ENCODE data around the gene LARGE1.

LARGE1 gene

GRCh38 chr22:33381531-33382406 lies 538.5 kb downstream of the LARGE1 start:
- Histone ChIP-seq H3K36me3 (ENCODE audit: insufficient read depth, low read length) (no peaks in the 10 kb centered on the region), H4K20me1 (ENCODE audit: insufficient read depth, low read length) (no peaks in the 10 kb centered on the region), H2AFZ (ENCODE audit: low read depth, low read length) (no peak overlapping the region), H3K27me3 (ENCODE audit: insufficient read depth, low read length, poor library complexity) (no peaks in the 10 kb centered on the region), H3K79me2 (ENCODE audit: insufficient read depth, low read length) (no peaks in the 10 kb centered on the region), H3K4me1 (ENCODE audit: insufficient read depth, low read length) (no peaks in the 10 kb centered on the region), H3K27ac (ENCODE audit: low read length) (no peak overlapping the region), H3K9me3 (ENCODE audit: insufficient read depth, low read length, severe bottlenecking) (peaks cover 5% of the 10 kb centered on the region), H3K9ac (ENCODE audit: low read depth, low read length) (no peak overlapping the region), H3K4me3 (ENCODE audit: low read depth in 1 of 2, low read length in 2 of 2) (no peak overlapping the region), H3K4me2 (ENCODE audit: insufficient read depth, low read length) (no peak overlapping the region)
- ATAC-seq (ENCODE audit: insufficient read depth, low read depth) (no peak), DNase-seq (no peak)
- no peak for TF ChIP-seq EZH2 (IDR thresholded peaks at IDR 0.05; ENCODE audit: borderline replicate concordance, low read depth, low read length, severe bottlenecking)
- no peak for TF ChIP-seq CTCF (IDR thresholded peaks at IDR 0.05; ENCODE audit: borderline replicate concordance, extremely low read depth, low read length, poor library complexity, severe bottlenecking)

- TF ChIP-seq CTCF (IDR thresholded peaks at IDR 0.05; ENCODE audit: borderline replicate concordance, extremely low read depth, low read length, poor library complexity, severe bottlenecking) (no peak), EZH2 (IDR thresholded peaks at IDR 0.05; ENCODE audit: borderline replicate concordance, low read depth, low read length, severe bottlenecking) (no peak)
- Histone ChIP-seq H3K9ac (ENCODE audit: low read depth, low read length) (no peak overlapping the region), H3K4me2 (ENCODE audit: insufficient read depth, low read length) (no peak overlapping the region), H3K27ac (ENCODE audit: low read length) (no peak overlapping the region), H3K79me2 (ENCODE audit: insufficient read depth, low read length) (no peaks in the 10 kb centered on the region), H4K20me1 (ENCODE audit: insufficient read depth, low read length) (no peaks in the 10 kb centered on the region), H3K27me3 (ENCODE audit: insufficient read depth, low read length, poor library complexity) (no peaks in the 10 kb centered on the region), H3K9me3 (ENCODE audit: insufficient read depth, low read length, severe bottlenecking) (peaks cover 5% of the 10 kb centered on the region), H3K4me1 (ENCODE audit: insufficient read depth, low read length) (no peaks in the 10 kb centered on the region), H3K36me3 (ENCODE audit: insufficient read depth, low read length) (no peaks in the 10 kb centered on the region), H3K4me3 (ENCODE audit: low read depth in 1 of 2, low read length in 2 of 2) (no peak overlapping the region), H2AFZ (ENCODE audit: low read depth, low read length) (no peak overlapping the region)
- ATAC-seq (ENCODE audit: insufficient read depth, low read depth) (no peak), DNase-seq (no peak)
These were observed 539.3 kb downstream of the LARGE1 start for GRCh38 chr22:33380789-33381530.

- no peak overlapping the region for H2AFZ ChIP-seq (ENCODE audit: low read depth, low read length)
- ATAC-seq (ENCODE audit: insufficient read depth, low read depth) (no peak), DNase-seq (no peak)
- H3K27me3 ChIP-seq (ENCODE audit: insufficient read depth, low read length, poor library complexity) = no peaks in the 10 kb centered on the region
- H4K20me1 ChIP-seq (ENCODE audit: insufficient read depth, low read length) = no peaks in the 10 kb centered on the region
- no peak overlapping the region for H3K9ac ChIP-seq (ENCODE audit: low read depth, low read length)
- H3K4me3 ChIP-seq (ENCODE audit: low read depth in 1 of 2, low read length in 2 of 2) = no peak overlapping the region
- no peaks in the 10 kb centered on the region for H3K36me3 ChIP-seq (ENCODE audit: insufficient read depth, low read length)
- TF ChIP-seq EZH2 (IDR thresholded peaks at IDR 0.05; ENCODE audit: borderline replicate concordance, low read depth, low read length, severe bottlenecking) = no peak
- no peak for TF ChIP-seq CTCF (IDR thresholded peaks at IDR 0.05; ENCODE audit: borderline replicate concordance, extremely low read depth, low read length, poor library complexity, severe bottlenecking)
- no peaks in the 10 kb centered on the region for H3K79me2 ChIP-seq (ENCODE audit: insufficient read depth, low read length)
- no peaks in the 10 kb centered on the region for H3K4me1 ChIP-seq (ENCODE audit: insufficient read depth, low read length)
- H3K4me2 ChIP-seq (ENCODE audit: insufficient read depth, low read length) = no peak overlapping the region
- H3K27ac ChIP-seq (ENCODE audit: low read length) = no peak overlapping the region
- peaks cover 5% of the 10 kb centered on the region for H3K9me3 ChIP-seq (ENCODE audit: insufficient read depth, low read length, severe bottlenecking)
These were observed 540.4 kb downstream of the LARGE1 start for GRCh38 chr22:33379836-33380235.

Measured in DND-41 (cell line).